GM13977 (cell line): ENCODE measurements around the gene EVL.
A peak's percentile ranks its signal among the peaks of the same experiment; 100 is the strongest.

ENCODE experiments used
- DNase-seq: peaks from one replicate; pipeline ENCODE4 v3.0.0; 2012; ENCODE audit warnings: low spot score
- CTCF ChIP-seq: IDR thresholded peaks from 2 replicates; pipeline ENCODE4 v1.5.1; 2012; ENCODE audit warnings: mild to moderate bottlenecking, control low read depth; ENCODE audit not compliant: insufficient read depth; ENCODE audit errors: extremely low read depth, missing control alignments
- in situ Hi-C: fragments of 300-500 bp; cut with MboI; formaldehyde crosslinking; loops from one replicate; pipeline ENCODE4 v1.12.0; 2022; ENCODE audit warnings: low sequenced_read_pairs, low pct_unique_long_range_greater_than_20kb, mixed read lengths, inconsistent platforms; ENCODE audit not compliant: unreplicated experiment

Gene EVL

GRCh38 chr14:100149851-100150611 lies 84.8 kb downstream of the EVL start:
- DNase-seq: no peak
- in situ Hi-C loops: no loop called here
- TF ChIP-seq CTCF: no peak

DNA sequence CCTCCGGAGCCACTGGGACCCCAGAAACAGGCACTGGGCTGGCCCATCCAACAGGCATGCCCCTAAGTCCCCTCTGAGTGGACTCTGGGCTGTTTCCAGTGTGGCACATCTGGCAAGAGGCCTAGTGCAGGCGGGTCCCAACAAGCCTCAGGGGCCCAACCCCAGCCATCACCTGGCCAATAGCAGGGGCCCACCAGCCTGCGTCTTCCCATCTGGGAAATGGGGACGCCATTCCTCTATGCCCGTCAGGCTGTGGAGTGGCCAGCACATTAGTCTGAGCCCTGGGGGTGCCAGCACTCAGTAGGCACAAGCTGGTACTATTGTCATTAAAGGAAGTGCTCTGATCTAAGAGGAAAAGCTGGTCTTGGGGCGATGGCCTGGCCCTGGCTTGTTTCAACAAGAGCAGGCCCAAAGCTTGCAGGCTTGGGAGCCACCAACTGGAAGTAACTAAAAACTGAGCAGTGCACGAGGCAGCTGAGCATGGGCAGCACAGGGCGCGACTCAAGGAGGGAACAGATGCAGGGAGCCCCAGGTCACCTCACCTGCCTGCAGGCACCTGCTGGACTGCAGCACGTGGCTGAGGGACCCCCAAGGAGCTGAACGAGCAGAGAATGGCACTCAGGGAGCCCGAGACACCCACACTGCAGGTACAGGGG lies 85.8 kb downstream of the EVL start:
- DNase-seq: no peak
- in situ Hi-C loops: no loop called here
- no peak for TF ChIP-seq CTCF

DNA sequence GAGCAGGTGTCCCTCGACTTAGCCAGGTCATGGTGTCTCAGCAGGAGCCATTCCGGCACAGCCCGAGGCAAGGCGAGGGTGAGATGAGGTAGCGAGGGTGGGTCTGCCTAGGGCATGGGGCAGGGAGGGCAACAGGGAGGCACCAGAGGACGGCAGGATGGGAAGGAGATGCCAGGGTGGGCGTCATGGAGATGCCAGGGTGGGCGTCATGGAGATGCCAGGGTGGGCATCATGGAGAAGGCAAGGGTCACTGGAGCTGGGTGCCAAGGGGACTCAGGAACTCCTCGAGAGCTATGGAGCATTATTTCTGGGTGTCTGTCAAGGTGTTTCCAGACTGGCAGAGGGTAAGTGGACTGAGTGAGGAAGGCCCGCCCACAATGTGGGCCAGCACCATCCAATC lies 86.9 kb downstream of the EVL start:
- DNase-seq: no peak
- in situ Hi-C loops: no loop called here
- no peak for TF ChIP-seq CTCF

DNA sequence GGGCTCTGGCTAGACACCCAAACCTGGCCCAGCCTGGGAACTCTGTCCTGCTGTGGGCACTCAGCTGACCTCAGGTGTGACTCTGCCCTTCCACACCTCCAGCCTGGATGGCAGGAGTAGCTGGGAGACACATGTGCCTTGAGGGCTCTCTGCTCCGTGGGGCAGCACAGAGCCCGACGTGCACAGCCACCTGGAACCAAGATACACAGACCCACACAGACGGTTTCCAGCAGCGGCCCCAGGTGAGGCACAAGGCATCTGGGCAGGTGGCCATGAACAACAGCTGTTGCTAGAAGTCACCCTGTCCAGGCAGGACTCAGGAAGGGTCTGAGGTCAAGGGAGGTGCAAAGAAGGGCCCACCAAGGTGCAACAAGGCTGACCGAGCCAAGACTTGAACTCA lies 88.3 kb downstream of the EVL start:
- no peak for TF ChIP-seq CTCF
- no peak for DNase-seq
- in situ Hi-C loops: no loop called here

GRCh38 chr14:100155049-100155621 lies 89.9 kb downstream of the EVL start:
- DNase-seq: no peak
- peak; percentile 62 for TF ChIP-seq CTCF
- in situ Hi-C loops: no loop called here

DNA sequence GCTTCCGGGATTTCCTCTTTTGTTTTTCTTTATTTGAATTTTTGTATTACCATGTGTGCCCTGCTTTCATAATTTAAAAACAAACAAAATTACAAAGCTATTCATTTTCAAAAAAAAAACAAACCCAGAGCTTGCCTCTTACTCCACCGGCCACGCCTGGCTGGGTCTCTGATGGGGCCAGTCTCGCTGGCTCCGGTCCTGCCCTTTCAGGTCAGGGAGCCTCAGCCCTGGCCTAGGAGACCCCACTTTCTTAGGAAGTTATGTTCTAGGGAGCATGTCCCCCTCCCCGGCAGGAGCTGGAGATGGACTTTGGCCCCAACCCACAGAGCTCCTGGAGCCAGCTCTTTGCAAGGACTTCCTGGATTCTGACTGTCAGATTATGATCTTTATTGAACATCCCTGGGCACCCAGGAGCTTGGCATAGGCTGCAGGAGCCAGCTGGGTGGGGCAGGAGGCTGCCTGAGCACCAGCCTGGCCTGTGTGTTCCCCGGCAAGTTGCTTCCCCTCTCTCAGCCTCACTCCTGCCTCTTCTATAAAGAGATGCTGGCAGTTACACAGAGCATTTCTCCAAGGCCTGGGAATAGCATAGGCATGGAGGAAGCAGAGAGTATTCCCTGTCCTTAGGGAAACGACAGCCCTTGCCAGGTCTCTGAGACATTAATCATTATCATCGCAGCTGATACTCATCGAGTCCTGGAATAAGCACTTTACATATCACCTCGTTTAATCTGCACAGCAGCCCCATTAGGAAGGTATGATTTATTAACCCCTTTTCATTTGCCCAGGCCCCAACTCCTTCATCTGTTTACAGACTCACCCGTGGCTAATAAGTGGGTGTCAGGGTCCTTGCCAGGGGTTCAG lies 90.8 kb downstream of the EVL start:
- no peak for DNase-seq
- no peak for TF ChIP-seq CTCF

More for the DNA sequence above, 90.8 kb downstream of the EVL start:
- in situ Hi-C loops: no loop called here
